Activated CD4-positive, alpha-beta T cell treated with anti-CD3 and anti-CD28 coated beads, Interleukin-2, amount 50 U/mL, for 24 hours (primary cell): Measurements from ENCODE around the gene MBOAT7.
"Not testable (repeated sequence)": the region's sequence is repeated elsewhere in the genome, so short reads cannot be mapped to it uniquely, and the experiment has no call there.

Experiments
- DNase-seq, 2 donors: peaks; one replicate each; pipeline ENCODE4 v3.0.0-alpha.2; 2020; ENCODE audit warnings: low read depth in 1 of 2, low spot score in 1 of 2

MBOAT7 gene

GRCh38 chr19:54190503-54191010 lies 1.2 kb upstream of the MBOAT7 start:
- DNase-seq = peak; percentile 99 to 100

GRCh38 chr19:54189735-54190502 lies 539 bp upstream of the MBOAT7 start:
- peak; percentile 100 for DNase-seq

GRCh38 chr19:54188215-54188871 lies 1.0 kb downstream of the MBOAT7 start:
- peak in 1 of 2 donors; percentile 56 for DNase-seq

GRCh38 chr19:54186934-54187381 lies 2.4 kb downstream of the MBOAT7 start:
- no peak for DNase-seq

- no peak for DNase-seq
Observed at GRCh38 chr19:54186351-54186750, 3.0 kb downstream of the MBOAT7 start.

- no peak for DNase-seq
Observed at GRCh38 chr19:54183431-54183830, 5.9 kb downstream of the MBOAT7 start.

GRCh38 chr19:54181894-54182293 lies 7.5 kb downstream of the MBOAT7 start:
- DNase-seq = not testable (repeated sequence)

- DNase-seq = no peak
Observed at GRCh38 chr19:54180691-54181091, 8.7 kb downstream of the MBOAT7 start.

GRCh38 chr19:54179921-54180461 lies 9.4 kb downstream of the MBOAT7 start:
- DNase-seq = no peak

- no peak for DNase-seq
Observed at GRCh38 chr19:54179262-54179852, 10.0 kb downstream of the MBOAT7 start.

GRCh38 chr19:54178581-54179261 lies 10.7 kb downstream of the MBOAT7 start:
- DNase-seq = no peak

- DNase-seq = no peak
Observed at GRCh38 chr19:54173951-54174834, 15.2 kb downstream of the MBOAT7 start.

GRCh38 chr19:54173359-54173699 lies 16.1 kb downstream of the MBOAT7 start:
- no peak for DNase-seq

GRCh38 chr19:54172471-54173358 lies 16.7 kb downstream of the MBOAT7 start, which contains the start of gene TMC4:
TMC4 (minus strand) TSS chr19:54173160; CDS start chr19:54173117, 43 bp downstream.
- DNase-seq = no peak

GRCh38 chr19:54171736-54172431 lies 17.5 kb downstream of the MBOAT7 start:
- not testable (repeated sequence) for DNase-seq

- DNase-seq = no peak
Observed at GRCh38 chr19:54169149-54169740, 20.1 kb downstream of the MBOAT7 start.

- DNase-seq = peak; percentile 82 to 91
Observed at GRCh38 chr19:54168174-54168917, 21.0 kb downstream of the MBOAT7 start.
